IMR-90 (cell line): ENCODE measurements around the gene ATXN7L3. TPM values are rescaled to one million over a fixed set of nuclear protein-coding genes. Genes with fewer than 3 reads are reported as not detected.

Experiments used
- ATAC-seq: fragments of 200-7000 bp; cut with Tn5 transposase; 2 replicates; pipeline ENCODE4 v1.9.1; 2020; ENCODE audit warnings: low read depth, mild to moderate bottlenecking, moderate library complexity
- BruUV-seq: library from RNA; stranded (reverse); fragments of 400-500 nt; replicated peaks from 2 replicates; lab custom pipeline; 2021; lab: Mats Ljungman, UMichigan
- CTCF ChIA-PET: fragments of 300-600 bp; formaldehyde crosslinking; extraction: SDS; loops from one replicate; lab custom pipeline; 2021; ENCODE audit warnings: antibody characterized with exemption; lab: Yijun Ruan, JAX
- POLR2A ChIA-PET: fragments of 300-600 bp; sonication (Branson Sonifier 250); formaldehyde crosslinking; loops from one replicate; lab custom pipeline; 2022; ENCODE audit warnings: antibody characterized with exemption; ENCODE audit not compliant: unreplicated experiment; lab: Charles Lee
- DNase-seq: peaks from one replicate; pipeline ENCODE4 v3.0.0; 2013
- H2AFZ ChIP-seq: replicated peaks from 2 replicates; pipeline ENCODE3; 2013; ENCODE audit warnings: low read length, mild to moderate bottlenecking; ENCODE audit not compliant: poor library complexity
- H2AK5ac ChIP-seq: 2 replicates; pipeline ENCODE4 v1.6.1; 2013; ENCODE audit warnings: low read depth, low read length, inconsistent platforms
- H2AK9ac ChIP-seq: replicated peaks from 2 replicates; pipeline ENCODE3; 2013; ENCODE audit warnings: mild to moderate bottlenecking, low read depth, low read length, moderate library complexity; ENCODE audit not compliant: poor library complexity
- H2BK120ac ChIP-seq: 2 replicates; pipeline ENCODE4 v1.6.1; 2013; ENCODE audit warnings: low read depth, low read length, inconsistent platforms
- H2BK15ac ChIP-seq: 3 replicates; pipeline ENCODE4 v1.6.1; 2013; ENCODE audit warnings: low read depth, low read length, inconsistent platforms
- H2BK20ac ChIP-seq: 2 replicates; pipeline ENCODE4 v1.6.1; 2013; ENCODE audit warnings: low read depth, mild to moderate bottlenecking, inconsistent platforms, low read length, moderate library complexity
- H2BK5ac ChIP-seq: 2 replicates; pipeline ENCODE4 v1.6.1; 2013; ENCODE audit warnings: mild to moderate bottlenecking, low read depth, low read length, inconsistent platforms; ENCODE audit not compliant: poor library complexity, severe bottlenecking
- H3K14ac ChIP-seq: replicated peaks from 2 replicates; pipeline ENCODE4 v1.6.1; 2013; ENCODE audit warnings: low read depth, low read length, inconsistent platforms
- H3K18ac ChIP-seq: 2 replicates; pipeline ENCODE4 v1.6.1; 2013; ENCODE audit warnings: low read depth, low read length, control low read depth
- H3K23ac ChIP-seq: 2 replicates; pipeline ENCODE4 v1.6.1; 2013; ENCODE audit warnings: low read depth, low read length, inconsistent platforms
- H3K27ac ChIP-seq: 2 replicates; pipeline ENCODE4 v1.5.1; 2013; ENCODE audit warnings: mild to moderate bottlenecking, control low read depth, low read length; ENCODE audit not compliant: insufficient read depth
- H3K27me3 ChIP-seq: 2 replicates; pipeline ENCODE4 v1.6.1; 2013; ENCODE audit warnings: low read length; ENCODE audit not compliant: control insufficient read depth, insufficient read depth
- H3K36me3 ChIP-seq: 2 replicates; pipeline ENCODE4 v1.6.1; 2013; ENCODE audit warnings: low read length, mixed read lengths; ENCODE audit not compliant: control insufficient read depth, insufficient read depth
- H3K4ac ChIP-seq: 2 replicates; pipeline ENCODE4 v1.6.1; 2013; ENCODE audit warnings: low read depth, low read length, inconsistent platforms
- H3K4me1 ChIP-seq: 2 replicates; pipeline ENCODE4 v1.6.1; 2013; ENCODE audit warnings: low read length, mixed read lengths; ENCODE audit not compliant: control insufficient read depth, insufficient read depth
- H3K4me2 ChIP-seq: 2 replicates; pipeline ENCODE4 v1.6.1; 2013; ENCODE audit warnings: low read depth, mild to moderate bottlenecking, control low read depth, low read length, moderate library complexity
- H3K4me3 ChIP-seq: 2 replicates; pipeline ENCODE4 v1.5.1; 2013; ENCODE audit warnings: low read depth, mild to moderate bottlenecking, control low read depth, low read length, moderate library complexity; ENCODE audit not compliant: insufficient read depth
- H3K56ac ChIP-seq: 2 replicates; pipeline ENCODE4 v1.6.1; 2013; ENCODE audit warnings: low read length, inconsistent platforms; ENCODE audit not compliant: insufficient read depth; ENCODE audit errors: extremely low read depth
- H3K79me1 ChIP-seq, 2 experiments: 2 replicates each; pipeline ENCODE4 v1.6.1; 2013; ENCODE audit warnings: low read length in 2 of 2, inconsistent platforms in 1 of 2, low read depth in 1 of 2
- H3K9ac ChIP-seq: 2 replicates; pipeline ENCODE4 v1.6.1; 2013; ENCODE audit warnings: low read depth, low read length, control low read depth
- H3K9me1 ChIP-seq: 2 replicates; pipeline ENCODE4 v1.6.1; 2013; ENCODE audit warnings: low read length, inconsistent platforms; ENCODE audit not compliant: insufficient read depth
- H3K9me3 ChIP-seq: 2 replicates; pipeline ENCODE4 v1.6.1; 2013; ENCODE audit warnings: low read length; ENCODE audit not compliant: control insufficient read depth, insufficient read depth
- H4K20me1 ChIP-seq: 2 replicates; pipeline ENCODE4 v1.6.1; 2013; ENCODE audit warnings: low read length, inconsistent platforms; ENCODE audit not compliant: insufficient read depth
- H4K5ac ChIP-seq: 2 replicates; pipeline ENCODE4 v1.6.1; 2013; ENCODE audit warnings: mild to moderate bottlenecking, low read depth, low read length, control low read depth
- H4K8ac ChIP-seq, 2 experiments: 2 replicates each; pipeline ENCODE4 v1.6.1; 2013; ENCODE audit warnings: low read depth in 2 of 2, low read length in 2 of 2, control low read depth in 1 of 2, inconsistent platforms in 1 of 2
- H4K91ac ChIP-seq: 2 replicates; pipeline ENCODE4 v1.6.1; 2013; ENCODE audit warnings: low read depth, low read length, inconsistent platforms; ENCODE audit not compliant: insufficient read depth
- CEBPB ChIP-seq: IDR thresholded peaks from 2 replicates; pipeline ENCODE4 v1.6.1; 2012; ENCODE audit warnings: low read depth, low read length, improper control_type of control experiment
- FOS ChIP-seq: fragments of 150-350 bp; IDR thresholded peaks from 2 replicates; pipeline ENCODE4 v1.6.1; 2016; ENCODE audit warnings: low read depth, low read length
- MAFK ChIP-seq: IDR thresholded peaks from 2 replicates; pipeline ENCODE4 v1.6.1; 2012; ENCODE audit warnings: low read depth, low read length, improper control_type of control experiment
- MXI1 ChIP-seq: IDR thresholded peaks from 2 replicates; pipeline ENCODE4 v1.6.1; 2012; ENCODE audit warnings: low read depth, mild to moderate bottlenecking, low read length, moderate library complexity, borderline replicate concordance
- NFE2L2 ChIP-seq: fragments of 150-350 bp; IDR thresholded peaks from 2 replicates; pipeline ENCODE4 v1.6.1; 2016; ENCODE audit warnings: low read depth, mild to moderate bottlenecking, low read length
- POLR2A ChIP-seq: IDR thresholded peaks from 2 replicates; pipeline ENCODE4 v1.6.1; 2012; ENCODE audit warnings: mild to moderate bottlenecking, low read depth, low read length
- RCOR1 ChIP-seq: IDR thresholded peaks from 2 replicates; pipeline ENCODE4 v1.6.1; 2012; ENCODE audit warnings: mild to moderate bottlenecking, low read length, improper control_type of control experiment; ENCODE audit not compliant: insufficient replicate concordance
- RFX5 ChIP-seq: IDR thresholded peaks from 2 replicates; pipeline ENCODE4 v1.8.0; 2012; ENCODE audit warnings: low read depth, mild to moderate bottlenecking, low read length, moderate library complexity
- SMC3 ChIP-seq: fragments of 150-350 bp; IDR thresholded peaks from 2 replicates; pipeline ENCODE4 v1.6.1; 2016; ENCODE audit warnings: low read depth, mild to moderate bottlenecking, antibody characterized with exemption, low read length, moderate library complexity
- WGBS, 2 experiments: methylation state at CpG; one replicate each; pipeline versions ENCODE4 v1.1.5 to v1.1.7; 2013; ENCODE audit warnings: missing lambda C conversion rate in 2 of 2; ENCODE audit not compliant: insufficient read length in 1 of 2; ENCODE audit errors: extremely low coverage in 2 of 2; 5-methylcytosine and 5-hydroxymethylcytosine counted together
- dilution Hi-C: fragments of 300-500 bp; cut with HindIII; formaldehyde crosslinking; loops from one replicate; pipeline ENCODE4 v1.14.3; 2018; ENCODE audit warnings: low sequenced_read_pairs; ENCODE audit not compliant: unreplicated experiment
- in situ Hi-C: fragments of 300-500 bp; cut with MboI; formaldehyde crosslinking; loops from 3 replicates; pipeline ENCODE4 v1.14.3; 2019; ENCODE audit warnings: low sequenced_read_pairs, inconsistent platforms, mixed read lengths
- intact Hi-C: fragments of 100-400 bp; cut with micrococcal nuclease; formaldehyde crosslinking; loops from 2 replicates; pipeline ENCODE4 v1.10.0; 2022
- polyA plus RNA-seq, 3 experiments: library from polyadenylated mRNA; depleted of rRNA; stranded (reverse); fragments of >200 nt; gene quantifications; 2 replicates each; pipeline ENCODE4 v1.2.3, GENCODE V29; 2012; ENCODE audit warnings: low replicate concordance in 1 of 3
- total RNA-seq: library from RNA; depleted of rRNA; stranded (reverse); fragments of >200 nt; gene quantifications from 2 replicates; pipeline ENCODE4 v1.2.3, GENCODE V29; 2012
- TF ChIP-seq, protein P1 (sequence below): conservative IDR thresholded peaks from 2 replicates; pipeline ENCODE4 v1.5.1; 2012; ENCODE audit warnings: mild to moderate bottlenecking, low read depth, low read length, improper control_type of control experiment
- TF ChIP-seq, protein P2 (sequence below): fragments of 150-350 bp; IDR thresholded peaks from 2 replicates; pipeline ENCODE4 v1.6.1; 2017; ENCODE audit warnings: mild to moderate bottlenecking, antibody characterized with exemption, low read length, low read depth

ATXN7L3 gene
- total and polyA plus RNA-seq, 2 of the 4 experiments (the other 2 are of a cell fraction): 17.2 to 40.9 TPM

DNA sequence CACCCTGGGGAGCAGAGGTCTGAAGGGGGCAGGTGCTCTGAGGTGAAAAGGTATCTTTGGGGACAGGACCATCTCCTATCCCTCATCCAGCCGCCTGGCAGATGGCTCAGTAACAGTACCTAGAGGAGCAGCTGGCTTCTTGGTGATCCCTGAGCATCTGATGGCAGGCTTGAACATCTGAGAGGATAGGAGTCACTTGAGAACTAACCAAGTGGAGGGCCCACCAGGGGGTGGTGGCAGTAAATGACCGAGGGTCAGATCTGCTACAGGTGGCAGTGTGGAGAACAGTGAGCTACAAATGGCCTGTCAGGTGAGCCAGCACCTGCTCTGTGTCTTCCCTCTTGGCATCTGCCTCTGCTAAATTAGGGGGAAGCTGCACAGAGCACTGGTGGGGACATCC is 44.2 kb downstream of the ATXN7L3 start:
- no peak overlapping the region for H2BK15ac ChIP-seq
- no peak overlapping the region for H3K4me2 ChIP-seq
- no peak overlapping the region for H3K9ac ChIP-seq
- no peak overlapping the region for H4K5ac ChIP-seq
- no peak overlapping the region for H3K14ac ChIP-seq
- H3K23ac ChIP-seq: no peak overlapping the region
- peaks cover 20 to 36% of the 10 kb centered on the region in 2 experiments for H3K79me1 ChIP-seq
- no peak overlapping the region for H3K27ac ChIP-seq
- no peak overlapping the region for H4K91ac ChIP-seq
- intact Hi-C loops (no loop called here), dilution Hi-C loops (no loop called here), in situ Hi-C loops (no loop called here)
- no peak overlapping the region for H2AFZ ChIP-seq
- H3K9me1 ChIP-seq: peaks cover 11% of the 10 kb centered on the region; the same call in 1 of the 2 replicates
- H3K27me3 ChIP-seq: no peaks in the 10 kb centered on the region
- no peak for TF ChIP-seq SMC3
- no peak for TF ChIP-seq RCOR1
- TF ChIP-seq, protein P1, sequence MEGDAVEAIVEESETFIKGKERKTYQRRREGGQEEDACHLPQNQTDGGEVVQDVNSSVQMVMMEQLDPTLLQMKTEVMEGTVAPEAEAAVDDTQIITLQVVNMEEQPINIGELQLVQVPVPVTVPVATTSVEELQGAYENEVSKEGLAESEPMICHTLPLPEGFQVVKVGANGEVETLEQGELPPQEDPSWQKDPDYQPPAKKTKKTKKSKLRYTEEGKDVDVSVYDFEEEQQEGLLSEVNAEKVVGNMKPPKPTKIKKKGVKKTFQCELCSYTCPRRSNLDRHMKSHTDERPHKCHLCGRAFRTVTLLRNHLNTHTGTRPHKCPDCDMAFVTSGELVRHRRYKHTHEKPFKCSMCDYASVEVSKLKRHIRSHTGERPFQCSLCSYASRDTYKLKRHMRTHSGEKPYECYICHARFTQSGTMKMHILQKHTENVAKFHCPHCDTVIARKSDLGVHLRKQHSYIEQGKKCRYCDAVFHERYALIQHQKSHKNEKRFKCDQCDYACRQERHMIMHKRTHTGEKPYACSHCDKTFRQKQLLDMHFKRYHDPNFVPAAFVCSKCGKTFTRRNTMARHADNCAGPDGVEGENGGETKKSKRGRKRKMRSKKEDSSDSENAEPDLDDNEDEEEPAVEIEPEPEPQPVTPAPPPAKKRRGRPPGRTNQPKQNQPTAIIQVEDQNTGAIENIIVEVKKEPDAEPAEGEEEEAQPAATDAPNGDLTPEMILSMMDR: no peak
- TF ChIP-seq MXI1: no peak
- TF ChIP-seq NFE2L2: no peak
- TF ChIP-seq FOS: no peak
- no peak for TF ChIP-seq CEBPB
- TF ChIP-seq RFX5: no peak
- TF ChIP-seq, protein P2, sequence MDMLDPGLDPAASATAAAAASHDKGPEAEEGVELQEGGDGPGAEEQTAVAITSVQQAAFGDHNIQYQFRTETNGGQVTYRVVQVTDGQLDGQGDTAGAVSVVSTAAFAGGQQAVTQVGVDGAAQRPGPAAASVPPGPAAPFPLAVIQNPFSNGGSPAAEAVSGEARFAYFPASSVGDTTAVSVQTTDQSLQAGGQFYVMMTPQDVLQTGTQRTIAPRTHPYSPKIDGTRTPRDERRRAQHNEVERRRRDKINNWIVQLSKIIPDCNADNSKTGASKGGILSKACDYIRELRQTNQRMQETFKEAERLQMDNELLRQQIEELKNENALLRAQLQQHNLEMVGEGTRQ: no peak
- no peak for TF ChIP-seq MAFK
- TF ChIP-seq POLR2A: no peak
- no peak overlapping the region for H2AK5ac ChIP-seq
- no peak overlapping the region for H3K4me3 ChIP-seq
- no TSS peak for BruUV-seq
- H3K4me1 ChIP-seq: peaks cover 4% of the 10 kb centered on the region; the same call in 1 of the 2 replicates
- 60% methylated on average over 1 of the region's 2 CpGs; no CpG with 5 or more reads in 1 of the 2 experiments for WGBS, 2 experiments
- H3K18ac ChIP-seq: no peak overlapping the region
- no peak overlapping the region for H2AK9ac ChIP-seq
- ChIA-PET POLR2A (no interaction called here), CTCF (interaction anchor here (0.7 kb wide), 1 partner anchor 13 kb away, joined by 3 read pairs; no protein-coding TSS in a partner anchor)
- peaks cover 2% of the 10 kb centered on the region; the same call in 1 of the 2 replicates for H3K36me3 ChIP-seq
- no peak overlapping the region for H2BK5ac ChIP-seq
- DNase-seq: no peak
- no peak overlapping the region for H4K8ac ChIP-seq
- no peak for ATAC-seq
- no peak overlapping the region for H3K56ac ChIP-seq
- no peak overlapping the region for H2BK120ac ChIP-seq
- H2BK20ac ChIP-seq: no peak overlapping the region
- H3K9me3 ChIP-seq: no peaks in the 10 kb centered on the region
- no peak overlapping the region for H3K4ac ChIP-seq
- no peaks in the 10 kb centered on the region; the same call in 1 of the 2 replicates for H4K20me1 ChIP-seq
